ENCODE results near the gene TRDN.

The TRDN gene

DNA sequence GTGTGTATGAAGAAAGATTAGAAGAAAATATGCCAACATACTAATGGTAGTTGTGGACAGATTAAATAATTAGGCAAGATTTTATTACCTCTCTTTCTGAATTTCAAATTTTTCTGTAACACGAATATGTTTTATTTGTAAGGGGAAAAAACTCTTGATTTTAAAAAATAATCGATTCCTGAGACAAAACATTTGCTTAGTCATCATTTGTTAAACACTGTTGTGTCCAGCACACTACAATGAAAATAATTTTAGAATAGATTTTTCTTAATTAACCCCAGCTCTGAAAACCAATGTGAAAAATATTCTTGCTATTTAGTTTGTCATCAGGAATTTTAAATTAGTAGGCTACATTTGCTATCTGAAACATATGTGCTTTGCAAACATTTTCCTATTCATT is 253.0 kb downstream of the TRDN start:
- Histone ChIP-seq H3K4me2 (ENCODE audit: low read length) (no peak overlapping the region), H3K9me2 (ENCODE audit: low read depth, low read length) (no peaks in the 10 kb centered on the region), H3K36me3 (ENCODE audit: insufficient read depth, low read length) (no peaks in the 10 kb centered on the region), H3F3A (ENCODE audit: insufficient read depth, low read length) (no peaks in the 10 kb centered on the region), H3K9me3 (ENCODE audit: low read length) (no peaks in the 10 kb centered on the region), H3K27ac (ENCODE audit: low read depth, low read length, poor library complexity, severe bottlenecking) (no peak overlapping the region), H4K20me1 (ENCODE audit: insufficient read depth, low read length) (no peaks in the 10 kb centered on the region), H3K4me1 (ENCODE audit: insufficient read depth, low read length, severe bottlenecking) (no peaks in the 10 kb centered on the region), H3K27me3 (ENCODE audit: insufficient read depth, low read length) (no peaks in the 10 kb centered on the region), H2AFZ (ENCODE audit: low read length) (no peak overlapping the region), H3K9ac (ENCODE audit: low read length) (no peak overlapping the region), H3K4me3 (ENCODE audit: low read depth, low read length, poor library complexity, severe bottlenecking) (no peak overlapping the region), H3K79me2 (ENCODE audit: insufficient read depth, low read length) (no peaks in the 10 kb centered on the region)
- TF ChIP-seq EZH2 (IDR thresholded peaks at IDR 0.05; ENCODE audit: borderline replicate concordance, low read length) = no peak
- no peak for TF ChIP-seq CTCF (IDR thresholded peaks at IDR 0.05; ENCODE audit: low read length)

GRCh38 chr6:123380257-123380656 is 256.5 kb downstream of the TRDN start:
- Histone ChIP-seq H3K4me2 (ENCODE audit: low read length) (no peak overlapping the region), H3K36me3 (ENCODE audit: insufficient read depth, low read length) (no peaks in the 10 kb centered on the region), H3K9me2 (ENCODE audit: low read depth, low read length) (no peaks in the 10 kb centered on the region), H3K9me3 (ENCODE audit: low read length) (no peaks in the 10 kb centered on the region), H4K20me1 (ENCODE audit: insufficient read depth, low read length) (no peaks in the 10 kb centered on the region), H3K4me3 (ENCODE audit: low read depth, low read length, poor library complexity, severe bottlenecking) (no peak overlapping the region), H3F3A (ENCODE audit: insufficient read depth, low read length) (no peaks in the 10 kb centered on the region), H3K4me1 (ENCODE audit: insufficient read depth, low read length, severe bottlenecking) (no peaks in the 10 kb centered on the region), H3K27ac (ENCODE audit: low read depth, low read length, poor library complexity, severe bottlenecking) (no peak overlapping the region), H3K9ac (ENCODE audit: low read length) (no peak overlapping the region), H2AFZ (ENCODE audit: low read length) (no peak overlapping the region), H3K79me2 (ENCODE audit: insufficient read depth, low read length) (no peaks in the 10 kb centered on the region), H3K27me3 (ENCODE audit: insufficient read depth, low read length) (no peaks in the 10 kb centered on the region)
- no peak for TF ChIP-seq EZH2 (IDR thresholded peaks at IDR 0.05; ENCODE audit: borderline replicate concordance, low read length)
- TF ChIP-seq CTCF (IDR thresholded peaks at IDR 0.05; ENCODE audit: low read length) = peak; percentile 15; the same call in 1 of the 2 replicates

DNA sequence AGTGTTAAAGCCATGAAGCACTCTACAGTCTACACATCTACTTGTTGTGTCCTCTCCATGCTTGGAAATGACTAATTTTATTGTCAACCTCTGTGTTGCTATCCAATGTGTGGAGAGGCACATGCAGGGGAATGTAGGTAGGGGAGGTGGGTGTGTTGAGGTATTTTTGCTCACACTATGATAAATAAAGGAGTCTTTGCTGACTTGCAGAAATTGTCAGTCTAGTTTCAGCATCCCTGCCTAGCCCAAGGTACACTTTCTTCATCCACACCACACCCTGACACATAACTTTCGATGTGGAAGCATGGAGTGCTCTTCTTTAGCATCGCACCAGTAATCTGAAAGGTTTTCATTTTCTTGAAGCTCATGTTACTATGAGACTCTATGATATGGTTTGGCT is 264.0 kb downstream of the TRDN start:
- TF ChIP-seq EZH2 (IDR thresholded peaks at IDR 0.05; ENCODE audit: borderline replicate concordance, low read length) (no peak), CTCF (IDR thresholded peaks at IDR 0.05; ENCODE audit: low read length) (no peak)
- H3K4me3 ChIP-seq (ENCODE audit: low read depth, low read length, poor library complexity, severe bottlenecking) = no peak overlapping the region

More for the DNA sequence above, 264.0 kb downstream of the TRDN start:
- no peaks in the 10 kb centered on the region for H3K9me2 ChIP-seq (ENCODE audit: low read depth, low read length)
- H3K79me2 ChIP-seq (ENCODE audit: insufficient read depth, low read length) = no peaks in the 10 kb centered on the region
- H3K36me3 ChIP-seq (ENCODE audit: insufficient read depth, low read length) = no peaks in the 10 kb centered on the region
- H3K27me3 ChIP-seq (ENCODE audit: insufficient read depth, low read length) = no peaks in the 10 kb centered on the region
- H3K9ac ChIP-seq (ENCODE audit: low read length) = no peak overlapping the region
- no peaks in the 10 kb centered on the region for H3F3A ChIP-seq (ENCODE audit: insufficient read depth, low read length)
- no peaks in the 10 kb centered on the region for H3K9me3 ChIP-seq (ENCODE audit: low read length)
- no peak overlapping the region for H3K4me2 ChIP-seq (ENCODE audit: low read length)
- H3K27ac ChIP-seq (ENCODE audit: low read depth, low read length, poor library complexity, severe bottlenecking) = no peak overlapping the region
- no peaks in the 10 kb centered on the region for H3K4me1 ChIP-seq (ENCODE audit: insufficient read depth, low read length, severe bottlenecking)
- no peak overlapping the region for H2AFZ ChIP-seq (ENCODE audit: low read length)
- no peaks in the 10 kb centered on the region for H4K20me1 ChIP-seq (ENCODE audit: insufficient read depth, low read length)
